SK-N-SH treated with all-trans-retinoic acid at 6 μM for 48 hours (cell line): ENCODE measurements around the gene EHD1.

Source experiments
- ATAC-seq: fragments of 200-7000 bp; cut with Tn5 transposase; 3 replicates; pipeline ENCODE4 v1.9.1; 2020; ENCODE audit warnings: mild to moderate bottlenecking, moderate library complexity
- ARNTL ChIP-seq: fragments of 450-650 bp; formaldehyde crosslinking; IDR thresholded peaks from 2 replicates; pipeline ENCODE4 v1.5.0; 2020; ENCODE audit warnings: low read depth, mild to moderate bottlenecking, moderate library complexity, borderline replicate concordance
- BACH2 ChIP-seq: fragments of 250-450 bp; sonication (Bioruptor Pico); IDR thresholded peaks from 2 replicates; pipeline ENCODE4 v1.9.0; 2021; ENCODE audit warnings: mild to moderate bottlenecking, borderline replicate concordance
- CREB5 ChIP-seq: fragments of 250-450 bp; sonication (Bioruptor Pico); IDR thresholded peaks from 2 replicates; pipeline ENCODE4 v1.5.1; 2020; ENCODE audit warnings: low read depth, mild to moderate bottlenecking, moderate library complexity
- CSDC2 ChIP-seq: fragments of 250-450 bp; sonication (Bioruptor Pico); IDR thresholded peaks from 2 replicates; pipeline ENCODE4 v1.5.0; 2020; ENCODE audit warnings: mild to moderate bottlenecking, moderate library complexity
- CSRNP3 ChIP-seq: fragments of 250-450 bp; sonication (Bioruptor Pico); IDR thresholded peaks from 2 replicates; pipeline ENCODE4 v1.5.1; 2021; ENCODE audit warnings: mild to moderate bottlenecking, moderate library complexity
- ESRRG ChIP-seq: fragments of 250-450 bp; sonication (Bioruptor Pico); IDR thresholded peaks from 2 replicates; pipeline ENCODE4 v1.6.1; 2021; ENCODE audit warnings: mild to moderate bottlenecking
- ISL1 ChIP-seq: fragments of 250-450 bp; sonication (Bioruptor Pico); IDR thresholded peaks from 2 replicates; pipeline ENCODE4 v2.1.2; 2022; ENCODE audit warnings: mild to moderate bottlenecking, moderate library complexity
- OSR1 ChIP-seq: fragments of 250-450 bp; sonication (Bioruptor Pico); IDR thresholded peaks from 2 replicates; pipeline ENCODE4 v1.8.0; 2022; ENCODE audit warnings: moderate library complexity, mild to moderate bottlenecking, inconsistent platforms
- POU6F1 ChIP-seq: fragments of 250-450 bp; sonication (Bioruptor Pico); IDR thresholded peaks from 2 replicates; pipeline ENCODE4 v1.8.0; 2021; ENCODE audit warnings: low read depth, mild to moderate bottlenecking, moderate library complexity, borderline replicate concordance
- PPARA ChIP-seq: fragments of 250-450 bp; sonication (Bioruptor Pico); IDR thresholded peaks from 2 replicates; pipeline ENCODE4 v1.5.0; 2020; ENCODE audit warnings: mild to moderate bottlenecking, borderline replicate concordance
- TCF4 ChIP-seq: fragments of 250-450 bp; sonication (Bioruptor Pico); IDR thresholded peaks from 2 replicates; pipeline ENCODE4 v1.8.0; 2021; ENCODE audit warnings: mild to moderate bottlenecking, moderate library complexity, borderline replicate concordance
- TOX ChIP-seq: fragments of 250-450 bp; sonication (Bioruptor Pico); IDR thresholded peaks from 2 replicates; pipeline ENCODE4 v1.8.0; 2021; ENCODE audit warnings: mild to moderate bottlenecking, moderate library complexity, borderline replicate concordance
- TSHZ2 ChIP-seq: fragments of 250-450 bp; sonication (Bioruptor Pico); IDR thresholded peaks from 2 replicates; pipeline ENCODE4 v1.5.0; 2020; ENCODE audit warnings: mild to moderate bottlenecking, moderate library complexity
- ZC3H10 ChIP-seq: fragments of 250-450 bp; sonication (Bioruptor Pico); IDR thresholded peaks from 2 replicates; pipeline ENCODE4 v1.5.1; 2021; ENCODE audit warnings: mild to moderate bottlenecking, moderate library complexity
- ZFP3 ChIP-seq: fragments of 250-450 bp; sonication (Bioruptor Pico); IDR thresholded peaks from 2 replicates; pipeline ENCODE4 v1.5.0; 2020; ENCODE audit warnings: mild to moderate bottlenecking, moderate library complexity
- ZNF565 ChIP-seq: fragments of 450-650 bp; formaldehyde crosslinking; conservative IDR thresholded peaks from 2 replicates; pipeline ENCODE4 v1.5.0; 2020; ENCODE audit warnings: low read depth, mild to moderate bottlenecking, moderate library complexity
- ZNF70 ChIP-seq: fragments of 450-650 bp; formaldehyde crosslinking; IDR thresholded peaks from 2 replicates; pipeline ENCODE4 v1.5.0; 2020; ENCODE audit warnings: mild to moderate bottlenecking, moderate library complexity
- ZNF8 ChIP-seq: fragments of 450-650 bp; formaldehyde crosslinking; IDR thresholded peaks from 2 replicates; pipeline ENCODE4 v1.5.0; 2020; ENCODE audit warnings: mild to moderate bottlenecking, moderate library complexity

EHD1 gene

GRCh38 chr11:64897381-64898075 lies 19.1 kb upstream of the EHD1 start (continued):
- no peak for TF ChIP-seq ZFP3 (CRISPR knock-in tag)
- TF ChIP-seq OSR1 (CRISPR knock-in tag), result no peak
- no peak for TF ChIP-seq POU6F1 (CRISPR knock-in tag)
- TF ChIP-seq ZC3H10 (CRISPR knock-in tag), result no peak

GRCh38 chr11:64896448-64897022 lies 18.1 kb upstream of the EHD1 start:
- no peak for TF ChIP-seq CSDC2 (CRISPR knock-in tag)
- no peak for TF ChIP-seq BACH2
- no peak for TF ChIP-seq PPARA (CRISPR knock-in tag)
- TF ChIP-seq ESRRG (CRISPR knock-in tag), result no peak
- no peak for TF ChIP-seq ZFP3 (CRISPR knock-in tag)
- TF ChIP-seq CSRNP3, result no peak
- TF ChIP-seq TOX, result no peak
- TF ChIP-seq POU6F1 (CRISPR knock-in tag), result no peak
- ATAC-seq, result no peak

- TF ChIP-seq PPARA (CRISPR knock-in tag) (no peak), ISL1 (CRISPR knock-in tag) (no peak)
- ATAC-seq, result no peak; the same call in 2 of the 3 replicates
Measured at GRCh38 chr11:64894812-64895452, 16.5 kb upstream of the EHD1 start.

- ATAC-seq, result peak; percentile 92
Measured at GRCh38 chr11:64894070-64894811, 15.8 kb upstream of the EHD1 start.

GRCh38 chr11:64893194-64894069 lies 15.0 kb upstream of the EHD1 start:
- TF ChIP-seq ZNF565 (CRISPR knock-in tag), result no peak
- TF ChIP-seq, all 23 proteins: peak for 0
- no peak for ATAC-seq

More at GRCh38 chr11:64894070-64894811, 15.8 kb upstream of the EHD1 start:
- TF ChIP-seq ISL1 (CRISPR knock-in tag), result no peak
- TF ChIP-seq ZFP3 (CRISPR knock-in tag), result no peak
- no peak for TF ChIP-seq ZNF70 (CRISPR knock-in tag)
- TF ChIP-seq TCF4 (CRISPR knock-in tag), result no peak

GRCh38 chr11:64892838-64893193 lies 14.4 kb upstream of the EHD1 start:
- ATAC-seq, result no peak
- TF ChIP-seq CSDC2 (CRISPR knock-in tag), result no peak
- TF ChIP-seq ZFP3 (CRISPR knock-in tag), result no peak
- TF ChIP-seq ISL1 (CRISPR knock-in tag), result no peak
- TF ChIP-seq BACH2, result no peak
- TF ChIP-seq PPARA (CRISPR knock-in tag), result no peak
- no peak for TF ChIP-seq TSHZ2 (CRISPR knock-in tag)
- TF ChIP-seq ZNF565 (CRISPR knock-in tag), result no peak
- TF ChIP-seq ESRRG (CRISPR knock-in tag), result no peak
- TF ChIP-seq ZNF70 (CRISPR knock-in tag), result no peak
- no peak for TF ChIP-seq CREB5
- no peak for TF ChIP-seq ARNTL (CRISPR knock-in tag)
- TF ChIP-seq ZNF8, result no peak
- TF ChIP-seq TOX, result no peak
- TF ChIP-seq, all 23 proteins: peak for 0
